GM23338 (cell line): ENCODE measurements around the gene SMIM26. TPM values are rescaled to one million over a fixed set of nuclear protein-coding genes. Genes with fewer than 3 reads are reported as not detected.

Source experiments
- ATAC-seq: fragments of 200-7000 bp; cut with Tn5 transposase; 3 replicates; pipeline ENCODE4 v1.9.1; 2020
- DNase-seq: peaks from one replicate; pipeline ENCODE4 v3.0.0-alpha.2; 2015; ENCODE audit warnings: low spot score
- H2AFZ ChIP-seq: fragments of 200-600 bp; sonication (generic); 2 replicates; pipeline ENCODE4 v1.8.0; 2016; ENCODE audit warnings: antibody characterized with exemption, mild to moderate bottlenecking, moderate library complexity
- H3F3A ChIP-seq: fragments of 200-600 bp; sonication (generic); replicated peaks from 2 replicates; pipeline ENCODE4 v1.8.0; 2017; ENCODE audit warnings: antibody characterized with exemption, mixed run types, low read depth
- H3K27ac ChIP-seq: fragments of 200-600 bp; sonication (generic); 2 replicates; pipeline ENCODE4 v1.6.1; 2016; ENCODE audit warnings: low read depth
- H3K27me3 ChIP-seq: fragments of 200-600 bp; sonication (generic); 2 replicates; pipeline ENCODE4 v1.8.0; 2016; ENCODE audit warnings: mild to moderate bottlenecking, mixed run types, moderate library complexity; ENCODE audit not compliant: insufficient read depth
- H3K36me3 ChIP-seq: fragments of 200-600 bp; sonication (generic); 2 replicates; pipeline ENCODE4 v1.8.0; 2016; ENCODE audit warnings: mild to moderate bottlenecking; ENCODE audit not compliant: insufficient read depth
- H3K4me1 ChIP-seq: fragments of 200-600 bp; sonication (generic); 2 replicates; pipeline ENCODE4 v1.8.0; 2016; ENCODE audit warnings: mild to moderate bottlenecking, moderate library complexity; ENCODE audit not compliant: insufficient read depth
- H3K4me2 ChIP-seq: fragments of 200-600 bp; sonication (generic); 2 replicates; pipeline ENCODE4 v1.7.1; 2017; ENCODE audit warnings: mixed run types
- H3K4me3 ChIP-seq: fragments of 200-600 bp; sonication (generic); 2 replicates; pipeline ENCODE4 v1.6.1; 2016; ENCODE audit warnings: mixed run types
- H3K79me2 ChIP-seq: fragments of 200-600 bp; sonication (generic); replicated peaks from 2 replicates; pipeline ENCODE4 v1.8.0; 2017; ENCODE audit warnings: mild to moderate bottlenecking; ENCODE audit not compliant: insufficient read depth
- H3K9me2 ChIP-seq: fragments of 200-600 bp; sonication (generic); 2 replicates; pipeline ENCODE4 v1.8.0; 2017; ENCODE audit not compliant: insufficient read depth
- H4K20me1 ChIP-seq: fragments of 200-600 bp; sonication (generic); replicated peaks from 2 replicates; pipeline ENCODE4 v1.8.0; 2017; ENCODE audit warnings: mild to moderate bottlenecking; ENCODE audit not compliant: insufficient read depth
- H3K27ac Mint-ChIP-seq: 2 replicates; pipeline ENCODE4 v1.8.0; 2020; ENCODE audit warnings: inconsistent platforms, mild to moderate bottlenecking, moderate library complexity, mixed read lengths
- H3K27me3 Mint-ChIP-seq: 3 replicates; pipeline ENCODE4 v1.8.0; 2022; ENCODE audit warnings: low read depth, mild to moderate bottlenecking, moderate library complexity, mixed read lengths, inconsistent platforms; ENCODE audit not compliant: insufficient read depth, poor library complexity
- H3K36me3 Mint-ChIP-seq: 3 replicates; pipeline ENCODE4 v1.8.0; 2021; ENCODE audit warnings: low read depth, mild to moderate bottlenecking, inconsistent platforms, moderate library complexity, mixed read lengths
- H3K4me1 Mint-ChIP-seq: 3 replicates; pipeline ENCODE4 v1.8.0; 2020; ENCODE audit warnings: mild to moderate bottlenecking, inconsistent platforms, mixed read lengths
- H3K4me3 Mint-ChIP-seq: 3 replicates; pipeline ENCODE4 v1.8.0; 2021; ENCODE audit warnings: moderate library complexity, mild to moderate bottlenecking, inconsistent platforms, mixed read lengths
- H3K9me3 Mint-ChIP-seq: 3 replicates; pipeline ENCODE4 v1.8.0; 2020; ENCODE audit warnings: moderate library complexity, mild to moderate bottlenecking, inconsistent platforms, mixed read lengths
- CREB1 ChIP-seq: fragments of 250-450 bp; sonication (Bioruptor Pico); IDR thresholded peaks from 2 replicates; pipeline ENCODE4 v1.5.0; 2020; ENCODE audit warnings: low read depth, mild to moderate bottlenecking, moderate library complexity
- ETS1 ChIP-seq: IDR thresholded peaks from 2 replicates; pipeline ENCODE4 v1.6.1; 2016; ENCODE audit warnings: antibody characterized with exemption
- EZH2phosphoT487 ChIP-seq: fragments of 200-600 bp; sonication (generic); IDR thresholded peaks from one replicate; pipeline ENCODE4 v1.8.1; 2018; ENCODE audit warnings: antibody characterized with exemption; ENCODE audit not compliant: unreplicated experiment
- JUNB ChIP-seq: IDR thresholded peaks from one replicate; pipeline ENCODE4 v1.6.1; 2016; ENCODE audit warnings: antibody characterized with exemption; ENCODE audit not compliant: unreplicated experiment
- NANOG ChIP-seq: IDR thresholded peaks from 2 replicates; pipeline ENCODE4 v1.6.1; 2016; ENCODE audit warnings: antibody characterized with exemption, borderline replicate concordance
- POLR2AphosphoS5 ChIP-seq: IDR thresholded peaks from 2 replicates; pipeline ENCODE4 v1.6.1; 2016; ENCODE audit warnings: antibody characterized with exemption, low read depth
- ZNF114 ChIP-seq: fragments of 250-450 bp; sonication (Bioruptor Pico); IDR thresholded peaks from 2 replicates; pipeline ENCODE4 v1.5.0; 2020; ENCODE audit warnings: mild to moderate bottlenecking, moderate library complexity
- ZNF331 ChIP-seq: fragments of 250-450 bp; sonication (Bioruptor Pico); IDR thresholded peaks from 2 replicates; pipeline ENCODE4 v1.5.0; 2020; ENCODE audit warnings: low read depth, mild to moderate bottlenecking, moderate library complexity
- polyA plus RNA-seq: library from polyadenylated mRNA; unstranded; fragments of >200 nt; fragmentation: Nextera tagmentation; extraction: Ambion mirVana; gene quantifications from 2 replicates; pipeline ENCODE4 v1.2.1, GENCODE V29; 2016
- total RNA-seq: library from RNA; depleted of rRNA; stranded (reverse); fragments of >200 nt; shearing (Covaris generic); gene quantifications from 2 replicates; pipeline ENCODE4 v1.2.3, GENCODE V29; 2014
- TF ChIP-seq, protein P1 (sequence below): fragments of 250-450 bp; sonication (Bioruptor Pico); IDR thresholded peaks from 2 replicates; pipeline ENCODE4 v1.5.0; 2020; ENCODE audit warnings: mild to moderate bottlenecking, moderate library complexity
- TF ChIP-seq, protein P2 (sequence below): IDR thresholded peaks from one replicate; pipeline ENCODE4 v1.6.1; 2018; ENCODE audit warnings: antibody characterized with exemption; ENCODE audit not compliant: unreplicated experiment

The SMIM26 gene
- total and polyA plus RNA-seq, 2 experiments from 2014 or later: 94.3 to 308 TPM

DNA sequence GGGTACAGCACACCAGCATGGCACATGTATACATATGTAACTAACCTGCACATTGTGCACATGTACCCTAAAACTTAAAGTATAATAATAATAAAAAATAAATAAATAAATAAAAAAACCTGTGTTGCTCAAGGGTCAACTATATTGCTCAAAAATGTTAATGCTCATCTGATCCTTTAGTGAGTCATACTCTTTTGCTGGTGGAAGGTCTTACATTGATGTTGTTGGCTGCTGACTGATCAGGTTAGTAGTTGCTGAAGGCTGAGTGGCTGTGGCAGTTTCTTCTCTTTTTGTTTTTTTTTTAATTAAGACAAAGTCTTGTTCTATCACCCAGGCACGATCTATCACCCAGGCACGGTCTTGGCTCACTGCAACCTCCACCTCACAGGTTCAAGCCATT, 29.6 kb upstream of the SMIM26 start:
- Mint-ChIP-seq H3K27ac (no peak overlapping the region), H3K9me3 (no peaks in the 10 kb centered on the region), H3K27me3 (peaks cover 5% of the 10 kb centered on the region), H3K4me1 (no peaks in the 10 kb centered on the region), H3K4me3 (no peak overlapping the region), H3K36me3 (peaks cover 70% of the 10 kb centered on the region)
- Histone ChIP-seq H3K27me3 (no peaks in the 10 kb centered on the region), H3K36me3 (peaks cover 32% of the 10 kb centered on the region), H3K27ac (no peak overlapping the region), H3K9me2 (no peaks in the 10 kb centered on the region), H3K4me1 (no peaks in the 10 kb centered on the region), H2AFZ (no peak overlapping the region), H3F3A (no peaks in the 10 kb centered on the region), H3K79me2 (no peaks in the 10 kb centered on the region), H3K4me2 (no peak overlapping the region), H3K4me3 (no peak overlapping the region), H4K20me1 (peaks cover 4% of the 10 kb centered on the region; the same call in 1 of the 2 replicates)
- DNase-seq: no peak
- TF ChIP-seq, protein P1, sequence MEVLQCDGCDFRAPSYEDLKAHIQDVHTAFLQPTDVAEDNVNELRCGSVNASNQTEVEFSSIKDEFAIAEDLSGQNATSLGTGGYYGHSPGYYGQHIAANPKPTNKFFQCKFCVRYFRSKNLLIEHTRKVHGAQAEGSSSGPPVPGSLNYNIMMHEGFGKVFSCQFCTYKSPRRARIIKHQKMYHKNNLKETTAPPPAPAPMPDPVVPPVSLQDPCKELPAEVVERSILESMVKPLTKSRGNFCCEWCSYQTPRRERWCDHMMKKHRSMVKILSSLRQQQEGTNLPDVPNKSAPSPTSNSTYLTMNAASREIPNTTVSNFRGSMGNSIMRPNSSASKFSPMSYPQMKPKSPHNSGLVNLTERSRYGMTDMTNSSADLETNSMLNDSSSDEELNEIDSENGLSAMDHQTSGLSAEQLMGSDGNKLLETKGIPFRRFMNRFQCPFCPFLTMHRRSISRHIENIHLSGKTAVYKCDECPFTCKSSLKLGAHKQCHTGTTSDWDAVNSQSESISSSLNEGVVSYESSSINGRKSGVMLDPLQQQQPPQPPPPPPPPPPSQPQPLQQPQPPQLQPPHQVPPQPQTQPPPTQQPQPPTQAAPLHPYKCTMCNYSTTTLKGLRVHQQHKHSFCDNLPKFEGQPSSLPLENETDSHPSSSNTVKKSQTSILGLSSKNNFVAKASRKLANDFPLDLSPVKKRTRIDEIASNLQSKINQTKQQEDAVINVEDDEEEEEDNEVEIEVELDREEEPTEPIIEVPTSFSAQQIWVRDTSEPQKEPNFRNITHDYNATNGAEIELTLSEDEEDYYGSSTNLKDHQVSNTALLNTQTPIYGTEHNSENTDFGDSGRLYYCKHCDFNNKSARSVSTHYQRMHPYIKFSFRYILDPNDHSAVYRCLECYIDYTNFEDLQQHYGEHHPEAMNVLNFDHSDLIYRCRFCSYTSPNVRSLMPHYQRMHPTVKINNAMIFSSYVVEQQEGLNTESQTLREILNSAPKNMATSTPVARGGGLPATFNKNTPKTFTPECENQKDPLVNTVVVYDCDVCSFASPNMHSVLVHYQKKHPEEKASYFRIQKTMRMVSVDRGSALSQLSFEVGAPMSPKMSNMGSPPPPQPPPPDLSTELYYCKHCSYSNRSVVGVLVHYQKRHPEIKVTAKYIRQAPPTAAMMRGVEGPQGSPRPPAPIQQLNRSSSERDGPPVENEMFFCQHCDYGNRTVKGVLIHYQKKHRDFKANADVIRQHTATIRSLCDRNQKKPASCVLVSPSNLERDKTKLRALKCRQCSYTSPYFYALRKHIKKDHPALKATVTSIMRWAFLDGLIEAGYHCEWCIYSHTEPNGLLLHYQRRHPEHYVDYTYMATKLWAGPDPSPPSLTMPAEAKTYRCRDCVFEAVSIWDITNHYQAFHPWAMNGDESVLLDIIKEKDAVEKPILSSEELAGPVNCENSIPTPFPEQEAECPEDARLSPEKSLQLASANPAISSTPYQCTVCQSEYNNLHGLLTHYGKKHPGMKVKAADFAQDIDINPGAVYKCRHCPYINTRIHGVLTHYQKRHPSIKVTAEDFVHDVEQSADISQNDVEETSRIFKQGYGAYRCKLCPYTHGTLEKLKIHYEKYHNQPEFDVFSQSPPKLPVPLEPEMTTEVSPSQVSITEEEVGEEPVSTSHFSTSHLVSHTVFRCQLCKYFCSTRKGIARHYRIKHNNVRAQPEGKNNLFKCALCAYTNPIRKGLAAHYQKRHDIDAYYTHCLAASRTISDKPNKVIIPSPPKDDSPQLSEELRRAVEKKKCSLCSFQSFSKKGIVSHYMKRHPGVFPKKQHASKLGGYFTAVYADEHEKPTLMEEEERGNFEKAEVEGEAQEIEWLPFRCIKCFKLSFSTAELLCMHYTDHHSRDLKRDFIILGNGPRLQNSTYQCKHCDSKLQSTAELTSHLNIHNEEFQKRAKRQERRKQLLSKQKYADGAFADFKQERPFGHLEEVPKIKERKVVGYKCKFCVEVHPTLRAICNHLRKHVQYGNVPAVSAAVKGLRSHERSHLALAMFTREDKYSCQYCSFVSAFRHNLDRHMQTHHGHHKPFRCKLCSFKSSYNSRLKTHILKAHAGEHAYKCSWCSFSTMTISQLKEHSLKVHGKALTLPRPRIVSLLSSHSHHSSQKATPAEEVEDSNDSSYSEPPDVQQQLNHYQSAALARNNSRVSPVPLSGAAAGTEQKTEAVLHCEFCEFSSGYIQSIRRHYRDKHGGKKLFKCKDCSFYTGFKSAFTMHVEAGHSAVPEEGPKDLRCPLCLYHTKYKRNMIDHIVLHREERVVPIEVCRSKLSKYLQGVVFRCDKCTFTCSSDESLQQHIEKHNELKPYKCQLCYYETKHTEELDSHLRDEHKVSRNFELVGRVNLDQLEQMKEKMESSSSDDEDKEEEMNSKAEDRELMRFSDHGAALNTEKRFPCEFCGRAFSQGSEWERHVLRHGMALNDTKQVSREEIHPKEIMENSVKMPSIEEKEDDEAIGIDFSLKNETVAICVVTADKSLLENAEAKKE (CRISPR knock-in tag): no peak
- TF ChIP-seq, protein P2, sequence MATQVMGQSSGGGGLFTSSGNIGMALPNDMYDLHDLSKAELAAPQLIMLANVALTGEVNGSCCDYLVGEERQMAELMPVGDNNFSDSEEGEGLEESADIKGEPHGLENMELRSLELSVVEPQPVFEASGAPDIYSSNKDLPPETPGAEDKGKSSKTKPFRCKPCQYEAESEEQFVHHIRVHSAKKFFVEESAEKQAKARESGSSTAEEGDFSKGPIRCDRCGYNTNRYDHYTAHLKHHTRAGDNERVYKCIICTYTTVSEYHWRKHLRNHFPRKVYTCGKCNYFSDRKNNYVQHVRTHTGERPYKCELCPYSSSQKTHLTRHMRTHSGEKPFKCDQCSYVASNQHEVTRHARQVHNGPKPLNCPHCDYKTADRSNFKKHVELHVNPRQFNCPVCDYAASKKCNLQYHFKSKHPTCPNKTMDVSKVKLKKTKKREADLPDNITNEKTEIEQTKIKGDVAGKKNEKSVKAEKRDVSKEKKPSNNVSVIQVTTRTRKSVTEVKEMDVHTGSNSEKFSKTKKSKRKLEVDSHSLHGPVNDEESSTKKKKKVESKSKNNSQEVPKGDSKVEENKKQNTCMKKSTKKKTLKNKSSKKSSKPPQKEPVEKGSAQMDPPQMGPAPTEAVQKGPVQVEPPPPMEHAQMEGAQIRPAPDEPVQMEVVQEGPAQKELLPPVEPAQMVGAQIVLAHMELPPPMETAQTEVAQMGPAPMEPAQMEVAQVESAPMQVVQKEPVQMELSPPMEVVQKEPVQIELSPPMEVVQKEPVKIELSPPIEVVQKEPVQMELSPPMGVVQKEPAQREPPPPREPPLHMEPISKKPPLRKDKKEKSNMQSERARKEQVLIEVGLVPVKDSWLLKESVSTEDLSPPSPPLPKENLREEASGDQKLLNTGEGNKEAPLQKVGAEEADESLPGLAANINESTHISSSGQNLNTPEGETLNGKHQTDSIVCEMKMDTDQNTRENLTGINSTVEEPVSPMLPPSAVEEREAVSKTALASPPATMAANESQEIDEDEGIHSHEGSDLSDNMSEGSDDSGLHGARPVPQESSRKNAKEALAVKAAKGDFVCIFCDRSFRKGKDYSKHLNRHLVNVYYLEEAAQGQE: no peak
- TF ChIP-seq CREB1 (CRISPR knock-in tag): no peak
- no peak for TF ChIP-seq ZNF331 (CRISPR knock-in tag)
- TF ChIP-seq ETS1: no peak
- TF ChIP-seq EZH2phosphoT487: no peak
- TF ChIP-seq POLR2AphosphoS5: no peak
- TF ChIP-seq ZNF114 (CRISPR knock-in tag): no peak
- no peak for TF ChIP-seq JUNB
- no peak for TF ChIP-seq NANOG
- no peak for ATAC-seq
